ENCODE data around the gene KIAA0232.
"Not testable (repeated sequence)": the region's sequence is repeated elsewhere in the genome, so short reads cannot be mapped to it uniquely, and the experiment has no call there.

KIAA0232 gene

GRCh38 chr4:6755088-6755753 lies 27.3 kb upstream of the KIAA0232 start:
- no peak for DNase-seq

GRCh38 chr4:6756345-6756744 lies 26.2 kb upstream of the KIAA0232 start:
- not testable (repeated sequence) for DNase-seq

- DNase-seq: no peak
Measured at GRCh38 chr4:6758728-6759127, 23.8 kb upstream of the KIAA0232 start.

GRCh38 chr4:6760865-6761264 lies 21.7 kb upstream of the KIAA0232 start:
- DNase-seq: no peak

- DNase-seq: no peak
Measured at GRCh38 chr4:6761649-6762615, 20.6 kb upstream of the KIAA0232 start.

GRCh38 chr4:6763330-6763851 lies 19.1 kb upstream of the KIAA0232 start:
- DNase-seq: no peak

GRCh38 chr4:6764976-6765620 lies 17.4 kb upstream of the KIAA0232 start:
- DNase-seq: no peak

- no peak for DNase-seq
Measured at GRCh38 chr4:6765703-6766102, 16.8 kb upstream of the KIAA0232 start.

- DNase-seq: no peak
Measured at GRCh38 chr4:6767386-6767747, 15.2 kb upstream of the KIAA0232 start.

- DNase-seq: no peak
Measured at GRCh38 chr4:6767748-6768538, 14.6 kb upstream of the KIAA0232 start.

- peak; percentile 13 for DNase-seq
Measured at GRCh38 chr4:6768539-6768905, 14.0 kb upstream of the KIAA0232 start.

GRCh38 chr4:6769233-6769988 lies 13.1 kb upstream of the KIAA0232 start:
- no peak for DNase-seq

GRCh38 chr4:6769989-6770420 lies 12.5 kb upstream of the KIAA0232 start:
- DNase-seq: no peak

- DNase-seq: no peak
Measured at GRCh38 chr4:6770581-6771228, 11.8 kb upstream of the KIAA0232 start.

- no peak for DNase-seq
Measured at GRCh38 chr4:6771229-6771671, 11.3 kb upstream of the KIAA0232 start.

GRCh38 chr4:6772223-6772928 lies 10.2 kb upstream of the KIAA0232 start:
- DNase-seq: no peak

GRCh38 chr4:6773106-6773505 lies 9.4 kb upstream of the KIAA0232 start:
- no peak for DNase-seq

- DNase-seq: no peak
Measured at GRCh38 chr4:6773616-6774540, 8.6 kb upstream of the KIAA0232 start.

- DNase-seq: no peak
Measured at GRCh38 chr4:6775746-6776145, 6.8 kb upstream of the KIAA0232 start.
